Measurements from ENCODE around the gene MRTFA. TPM values are rescaled to one million over a fixed set of nuclear protein-coding genes. Genes with fewer than 3 reads are reported as not detected.

The MRTFA gene
- total RNA-seq, 4 donors from 2014 or later = 45.5 to 90.2 (median 78.3) TPM

- peaks cover 11% of the 10 kb centered on the region for H3K27me3 ChIP-seq
- TF ChIP-seq POLR2A (IDR thresholded peaks at IDR 0.05) (no peak), POLR2AphosphoS5 (IDR thresholded peaks at IDR 0.05) (no peak), CTCF (IDR thresholded peaks at IDR 0.05) (no peak), EP300 (IDR thresholded peaks at IDR 0.05) (no peak)
- peaks cover 0 to 5% (median 2%) of the 10 kb centered on the region in 3 donors for H3K4me1 ChIP-seq
- no peaks in the 10 kb centered on the region for H3K36me3 ChIP-seq
- no peak overlapping the region for H3K4me3 ChIP-seq
- no peaks in the 10 kb centered on the region for H3K9me3 ChIP-seq
- ATAC-seq = no peak
- WGBS, 2 donors (ENCODE audit: low coverage in 1 of 2) = 20 to 40% methylated on average over 1 of the region's 4 CpGs
- H3K27ac ChIP-seq = no peak overlapping the region
These were observed 37.8 kb upstream of the MRTFA start for GRCh38 chr22:40674274-40674673.

GRCh38 chr22:40673017-40673416 lies 36.5 kb upstream of the MRTFA start:
- Histone ChIP-seq H3K36me3 (no peaks in the 10 kb centered on the region), H3K9me3 (no peaks in the 10 kb centered on the region), H3K27ac (no peak overlapping the region), H3K4me3 (no peak overlapping the region), H3K27me3 (no peaks in the 10 kb centered on the region), H3K4me1 (peaks cover 0 to 2% (median 0%) of the 10 kb centered on the region in 3 donors)
- WGBS, 2 donors (ENCODE audit: low coverage in 1 of 2) = 83 to 100% methylated on average over 1 to 3 of the region's 4 CpGs
- TF ChIP-seq CTCF (IDR thresholded peaks at IDR 0.05) = no peak
- no peak for TF ChIP-seq EP300 (IDR thresholded peaks at IDR 0.05)
- no peak for ATAC-seq

GRCh38 chr22:40671796-40672360 lies 35.4 kb upstream of the MRTFA start:
- Histone ChIP-seq H3K27ac (no peak overlapping the region), H3K4me1 (peaks cover 0 to 13% (median 0%) of the 10 kb centered on the region in 3 donors), H3K36me3 (no peaks in the 10 kb centered on the region), H3K9me3 (no peaks in the 10 kb centered on the region), H3K27me3 (no peaks in the 10 kb centered on the region), H3K4me3 (no peak overlapping the region)
- TF ChIP-seq POLR2A (IDR thresholded peaks at IDR 0.05) (no peak), POLR2AphosphoS5 (IDR thresholded peaks at IDR 0.05) (no peak), CTCF (IDR thresholded peaks at IDR 0.05) (no peak), EP300 (IDR thresholded peaks at IDR 0.05) (no peak)
- no peak for ATAC-seq
- 95% methylated on average over 7 of the region's 7 CpGs; no CpG with 5 or more reads in 1 of the 2 donors for WGBS, 2 donors (ENCODE audit: low coverage in 1 of 2)

- no peak overlapping the region for H3K27ac ChIP-seq
- H3K4me1 ChIP-seq = peaks cover 0 to 18% (median 0%) of the 10 kb centered on the region in 3 donors
- H3K27me3 ChIP-seq = no peaks in the 10 kb centered on the region
- TF ChIP-seq CTCF (IDR thresholded peaks at IDR 0.05) (no peak), POLR2AphosphoS5 (IDR thresholded peaks at IDR 0.05) (no peak), EP300 (IDR thresholded peaks at IDR 0.05) (no peak), POLR2A (IDR thresholded peaks at IDR 0.05) (no peak)
- WGBS, 2 donors (ENCODE audit: low coverage in 1 of 2) = 97% methylated on average over 9 of the region's 13 CpGs; no CpG with 5 or more reads in 1 of the 2 donors
- no peak for ATAC-seq
- H3K9me3 ChIP-seq = no peaks in the 10 kb centered on the region
- no peak overlapping the region for H3K4me3 ChIP-seq
- H3K36me3 ChIP-seq = no peaks in the 10 kb centered on the region
These were observed 34.9 kb upstream of the MRTFA start for GRCh38 chr22:40671369-40671768.

GRCh38 chr22:40670058-40670457 lies 33.5 kb upstream of the MRTFA start:
- Histone ChIP-seq H3K27ac (peak overlapping the region in 1 of 4 donors; percentile 17), H3K4me3 (no peak overlapping the region), H3K4me1 (peaks cover 0 to 32% (median 6%) of the 10 kb centered on the region in 3 donors), H3K9me3 (no peaks in the 10 kb centered on the region), H3K36me3 (no peaks in the 10 kb centered on the region), H3K27me3 (no peaks in the 10 kb centered on the region)
- 74% methylated on average over 2 of the region's 2 CpGs; no CpG with 5 or more reads in 1 of the 2 donors for WGBS, 2 donors (ENCODE audit: low coverage in 1 of 2)
- TF ChIP-seq CTCF (IDR thresholded peaks at IDR 0.05) (no peak), POLR2A (IDR thresholded peaks at IDR 0.05) (no peak), POLR2AphosphoS5 (IDR thresholded peaks at IDR 0.05) (no peak), EP300 (IDR thresholded peaks at IDR 0.05) (no peak)
- ATAC-seq = no peak
